ELR (cell line): Measurements from ENCODE around the gene TMEM255B.
"Not testable (repeated sequence)": the region's sequence is repeated elsewhere in the genome, so short reads cannot be mapped to it uniquely, and the experiment has no call there.

Experiments
- DNase-seq: peaks from one replicate; pipeline ENCODE4 v3.0.0-alpha.2; 2015; ENCODE audit warnings: low read depth

The TMEM255B gene

DNA sequence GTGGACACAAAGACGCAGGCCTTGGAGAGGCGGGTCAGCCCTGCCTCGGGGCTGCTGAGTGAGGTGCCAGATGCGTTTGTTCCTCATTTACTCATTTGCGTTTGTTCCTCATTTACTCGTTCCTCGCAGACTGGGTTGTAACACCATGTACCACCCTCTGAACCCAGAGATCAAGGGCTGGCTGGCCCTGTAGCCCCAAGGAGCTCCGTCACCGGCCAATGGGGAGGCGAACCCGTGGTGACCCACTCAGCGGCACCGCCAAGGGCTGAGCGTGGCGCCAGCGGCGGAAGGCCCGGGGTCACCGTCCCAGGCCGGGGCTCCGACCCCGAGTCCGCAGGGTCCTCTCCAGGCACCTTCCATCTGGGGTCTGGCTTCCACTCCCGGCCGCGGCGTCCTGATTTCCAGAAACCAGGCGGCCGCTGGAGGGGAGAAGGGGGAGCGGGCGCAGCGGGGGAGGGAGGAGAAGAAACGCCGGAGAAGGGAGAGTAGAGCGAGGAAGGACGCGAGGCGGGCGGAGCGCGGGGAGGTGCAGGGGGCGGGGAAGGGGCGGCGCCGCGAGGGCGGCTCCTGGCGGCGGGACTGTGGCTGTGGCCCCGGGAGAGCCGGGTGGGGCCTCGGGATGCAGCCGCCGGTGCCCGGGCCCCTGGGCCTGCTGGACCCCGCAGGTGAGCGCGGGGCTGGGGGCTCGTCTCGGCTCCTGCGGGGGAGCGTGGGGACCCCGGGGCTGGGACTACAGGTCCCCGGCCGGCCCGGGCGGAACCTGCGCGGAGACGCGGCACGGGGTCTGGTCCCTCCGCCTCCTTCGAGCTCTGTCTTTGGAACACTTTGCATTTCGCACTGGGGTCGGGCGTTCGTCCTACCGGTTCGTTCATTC is at the start of gene TMEM255B:
Gene TMEM255B, plus strand, starts transcription at position 576 of the 874 bp plus-strand sequence. Its CDS starts 44 bp downstream, at position 620.
- DNase-seq: peak; percentile 79

GRCh38 chr13:113722921-113723320 is 36.1 kb upstream of the TMEM255B start:
- no peak for DNase-seq

DNA sequence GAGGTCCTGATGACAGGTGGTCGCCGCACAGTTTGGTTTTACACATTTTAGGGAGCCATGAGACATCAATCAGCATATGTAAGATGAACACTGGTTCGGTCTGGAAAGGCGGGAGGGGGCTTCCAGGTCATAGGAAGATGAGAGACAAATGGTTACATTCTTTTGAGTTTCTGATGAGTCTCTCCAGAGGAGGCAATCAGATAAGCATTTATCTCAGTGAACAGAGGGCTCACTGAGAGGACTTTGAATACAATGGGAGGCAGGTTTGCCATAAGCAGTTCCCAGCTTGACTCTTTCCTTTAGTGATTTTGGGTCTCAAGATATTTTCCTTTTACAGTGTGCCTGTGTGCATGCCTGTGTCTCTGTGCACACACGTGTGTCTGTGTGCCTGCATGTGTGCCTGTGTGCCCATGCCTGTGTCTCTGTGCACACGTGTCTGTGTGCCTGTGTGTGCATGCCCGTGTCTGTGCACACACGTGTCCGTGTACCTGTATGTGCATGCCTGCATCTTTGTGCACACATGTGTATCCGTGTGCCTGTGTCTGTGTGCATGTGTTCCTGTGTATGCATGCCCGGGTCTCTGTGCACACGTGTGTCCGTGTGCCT is 35.5 kb upstream of the TMEM255B start:
- DNase-seq: no peak

DNA sequence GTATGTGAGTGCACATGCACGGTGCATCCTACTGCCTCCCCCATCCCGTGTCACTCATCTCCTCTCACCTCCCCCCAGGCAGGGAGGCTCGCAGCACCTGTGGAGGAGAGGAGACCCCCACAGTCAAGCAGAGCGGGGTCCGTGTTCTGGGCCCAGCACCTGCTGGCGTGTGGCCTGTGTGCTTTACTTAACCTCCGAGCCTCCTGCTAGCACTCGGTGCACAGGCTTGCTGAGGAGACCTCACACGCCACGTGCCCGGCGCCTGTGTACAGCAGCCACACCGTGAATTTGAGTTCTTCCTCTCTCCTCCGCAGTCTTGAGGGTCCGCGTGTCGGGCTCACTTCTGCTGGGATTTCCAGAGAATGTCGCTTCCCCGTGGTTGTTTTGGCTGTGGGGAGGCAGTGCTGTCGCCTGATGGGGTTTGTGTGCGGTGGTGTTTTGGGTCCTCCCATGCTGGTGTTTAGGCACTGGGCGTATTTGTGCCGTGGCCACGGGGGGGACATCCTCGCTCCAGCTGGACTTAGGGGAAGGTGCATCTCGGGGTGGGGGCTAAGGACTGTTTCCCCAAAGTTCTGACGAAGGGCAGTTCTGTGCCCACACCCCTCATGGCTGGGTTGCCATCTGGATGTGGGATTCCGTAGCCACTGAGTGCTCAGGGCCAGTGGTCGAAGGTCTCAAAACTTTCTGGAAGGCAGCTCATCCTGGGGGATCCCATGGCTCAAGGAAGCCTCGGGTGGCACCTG is 34.8 kb upstream of the TMEM255B start:
- DNase-seq: no peak

DNA sequence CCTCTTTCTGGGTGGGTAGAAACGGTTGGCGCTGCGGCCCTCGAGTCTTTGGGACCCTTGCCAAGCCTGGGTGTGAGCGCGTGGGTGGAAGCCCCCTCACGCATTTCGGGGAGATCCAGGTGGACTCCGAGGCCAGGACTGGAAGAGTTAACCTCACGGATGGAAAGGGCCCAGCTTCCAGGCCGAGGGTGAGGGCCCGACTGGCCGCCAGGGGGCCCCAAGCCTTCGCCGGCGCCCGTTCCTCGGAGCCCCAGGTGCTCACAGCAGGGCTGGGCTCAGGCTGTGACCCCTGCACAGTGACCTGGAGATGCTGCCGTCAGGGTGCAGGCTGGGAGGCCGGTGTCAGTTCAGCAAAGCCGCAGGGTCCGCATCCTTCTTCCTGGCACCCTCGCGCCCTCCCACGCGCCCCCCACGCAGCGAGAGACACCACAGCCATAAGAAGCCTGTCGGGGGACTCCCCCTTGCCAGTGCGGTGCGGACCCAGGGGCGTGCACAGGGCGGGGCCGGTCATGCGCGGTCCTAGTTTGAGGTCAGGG is 34.2 kb upstream of the TMEM255B start:
- peak; percentile 56 for DNase-seq

GRCh38 chr13:113725329-113726105 is 33.5 kb upstream of the TMEM255B start:
- not testable (repeated sequence) for DNase-seq

DNA sequence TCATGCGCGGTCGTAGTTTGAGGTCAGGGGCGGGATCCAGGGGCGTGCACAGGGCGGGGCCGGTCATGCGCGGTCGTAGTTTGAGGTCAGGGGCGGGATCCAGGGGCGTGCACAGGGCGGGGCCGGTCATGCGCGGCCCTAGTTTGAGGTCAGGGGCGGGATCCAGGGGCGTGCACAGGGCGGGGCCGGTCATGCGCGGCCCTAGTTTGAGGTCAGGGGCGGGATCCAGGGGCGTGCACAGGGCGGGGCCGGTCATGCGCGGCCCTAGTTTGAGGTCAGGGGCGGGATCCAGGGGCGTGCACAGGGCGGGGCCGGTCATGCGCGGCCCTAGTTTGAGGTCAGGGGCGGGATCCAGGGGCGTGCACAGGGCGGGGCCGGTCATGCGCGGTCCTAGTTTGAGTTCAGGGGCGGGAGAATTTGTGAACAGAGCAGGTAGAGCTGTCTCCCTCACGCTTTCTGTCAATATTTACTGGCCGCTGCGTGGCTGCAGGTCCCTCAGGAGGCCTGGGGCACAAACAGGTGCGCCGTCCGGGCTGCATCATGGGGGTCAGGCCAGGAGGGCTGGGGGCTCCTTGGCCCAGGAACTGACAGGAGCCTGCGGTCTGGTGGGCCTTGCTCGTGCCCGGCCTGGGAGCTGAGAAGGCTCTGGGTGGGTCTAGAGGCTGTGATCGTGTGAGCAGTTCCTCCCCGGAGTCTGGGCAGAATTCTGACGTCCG is 32.8 kb upstream of the TMEM255B start:
- DNase-seq: not testable (repeated sequence)

GRCh38 chr13:113726961-113727411 is 32.0 kb upstream of the TMEM255B start:
- peak; percentile 49 for DNase-seq

DNA sequence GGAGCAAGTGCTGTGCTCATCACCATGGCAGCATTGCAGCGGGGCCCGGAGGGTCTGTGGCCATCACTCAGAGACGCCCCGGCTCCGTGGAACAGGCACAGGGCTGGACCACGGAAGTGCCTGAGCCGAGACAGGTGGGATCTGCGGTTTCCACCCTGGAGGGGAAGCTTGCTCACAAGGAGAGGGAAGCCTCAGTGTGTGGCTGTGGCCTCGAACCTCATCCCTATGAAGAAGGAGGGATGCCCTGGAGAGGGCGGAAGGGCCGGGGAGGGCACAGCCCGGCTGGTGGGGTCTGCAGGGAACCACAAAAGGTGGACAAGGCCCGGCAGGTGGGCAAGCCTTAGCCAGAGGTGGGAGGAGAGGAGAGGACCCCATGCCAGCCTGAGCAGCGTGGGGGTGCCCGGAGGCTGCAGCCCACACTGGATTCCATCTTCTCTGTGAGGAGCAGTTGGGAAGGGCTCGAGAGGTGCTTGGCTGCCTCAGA is 30.4 kb upstream of the TMEM255B start:
- DNase-seq: no peak

- no peak for DNase-seq
Measured at GRCh38 chr13:113729187-113730019, 29.6 kb upstream of the TMEM255B start.

DNA sequence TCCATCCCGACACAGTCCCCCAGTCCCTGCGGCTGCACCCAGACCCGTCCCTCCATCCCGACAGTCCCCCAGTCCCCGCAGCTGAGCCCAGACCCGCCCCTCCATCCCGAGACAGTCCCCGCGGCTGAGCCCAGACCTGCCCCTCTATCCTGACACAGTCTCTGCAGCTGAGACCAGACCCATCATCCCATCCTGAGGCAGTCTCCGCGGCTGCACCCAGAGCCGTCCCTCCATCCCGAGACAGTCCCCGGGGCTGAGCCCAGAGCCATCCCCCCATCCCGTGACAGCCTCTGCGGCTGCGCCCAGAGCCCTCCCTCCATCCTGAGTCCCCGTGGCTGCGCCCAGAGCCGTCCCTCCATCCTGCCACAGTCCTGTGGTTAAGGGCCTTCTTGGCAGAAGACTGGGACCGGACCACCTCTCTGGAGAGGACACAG is 28.8 kb upstream of the TMEM255B start:
- no peak for DNase-seq

DNA sequence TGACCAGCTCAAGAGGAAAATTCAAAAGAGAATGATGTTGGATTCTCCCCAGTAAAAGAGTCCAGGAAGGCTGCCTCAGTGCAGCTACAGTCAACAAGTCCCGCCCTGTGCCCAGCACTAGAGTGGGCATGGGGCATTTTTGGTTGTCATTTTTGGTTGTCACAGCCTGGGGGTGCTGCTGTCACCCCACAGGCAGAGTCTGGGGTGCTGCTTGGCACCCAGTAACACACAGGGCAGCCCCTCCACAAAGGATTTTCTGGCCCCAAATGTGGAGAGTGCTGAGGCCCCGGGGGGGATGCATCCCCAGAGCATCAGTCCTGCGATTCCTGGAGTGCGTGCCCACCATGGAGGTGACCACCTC is 28.2 kb upstream of the TMEM255B start:
- DNase-seq: no peak

- DNase-seq: no peak
Measured at GRCh38 chr13:113731192-113732175, 27.5 kb upstream of the TMEM255B start.

GRCh38 chr13:113732176-113732960 is 26.7 kb upstream of the TMEM255B start:
- no peak for DNase-seq

DNA sequence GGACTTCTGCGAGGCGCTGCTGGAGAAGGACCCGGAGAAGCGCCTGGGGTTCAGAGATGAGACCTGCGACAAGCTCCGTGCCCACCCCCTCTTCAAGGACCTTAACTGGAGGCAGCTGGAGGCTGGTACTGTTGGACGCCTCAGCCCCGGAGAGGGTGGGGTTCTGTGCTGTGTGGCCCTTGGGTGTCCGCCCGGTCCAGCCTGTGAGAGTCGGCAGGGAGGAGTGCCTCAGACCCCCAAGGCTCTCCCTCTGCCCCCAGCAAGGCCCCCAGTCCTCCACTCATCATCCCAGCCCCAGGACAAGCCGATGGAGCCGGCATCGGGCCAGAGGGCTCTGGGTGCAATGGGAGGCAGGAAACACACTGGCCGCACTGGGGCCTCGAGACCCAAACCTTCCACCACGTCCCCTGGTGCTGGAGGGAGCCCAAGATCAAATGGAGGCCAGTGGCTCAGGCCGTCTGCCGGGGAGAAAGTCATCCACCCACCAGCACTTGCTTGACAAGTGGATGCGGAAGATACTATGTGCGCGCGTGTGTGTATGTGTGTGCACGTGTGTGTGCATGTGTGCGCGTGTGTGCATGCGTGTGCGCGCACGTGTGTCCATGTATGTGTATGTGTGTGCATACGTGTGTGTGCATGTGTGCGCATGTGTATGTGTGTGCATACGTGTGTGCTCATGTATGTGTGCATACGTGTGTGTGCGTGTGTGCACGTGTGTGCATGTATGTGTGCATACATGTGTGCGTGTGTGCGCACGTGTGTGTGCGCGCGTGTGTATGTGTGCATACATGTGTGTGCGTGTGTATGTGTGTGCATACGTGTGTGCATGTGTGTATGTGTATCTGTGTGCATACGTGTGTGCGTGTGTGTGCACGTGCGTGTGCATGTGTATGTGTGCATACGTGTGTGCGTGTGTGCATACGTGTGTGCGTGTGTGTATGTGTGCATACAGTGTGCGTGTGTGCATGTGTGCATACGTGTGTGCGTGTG is 25.8 kb upstream of the TMEM255B start:
- no peak for DNase-seq

GRCh38 chr13:113734099-113734825 is 24.8 kb upstream of the TMEM255B start:
- no peak for DNase-seq
